Fibroblast of skin of left quadriceps (primary cell): ENCODE data around the gene UQCRHL.

Experiments used
- DNase-seq, 2 experiments: peaks; one replicate each; pipeline ENCODE4 v3.0.0-alpha.2; 2013; ENCODE audit warnings: low read depth in 2 of 2

UQCRHL gene

GRCh38 chr1:15797614-15798390 is 9.6 kb downstream of the UQCRHL start:
- no peak for DNase-seq

GRCh38 chr1:15796086-15796462 is 11.4 kb downstream of the UQCRHL start:
- DNase-seq = no peak

GRCh38 chr1:15788624-15789301 is 18.7 kb downstream of the UQCRHL start:
- DNase-seq = no peak

- DNase-seq = no peak
These were observed 20.9 kb downstream of the UQCRHL start for GRCh38 chr1:15786581-15786980.

GRCh38 chr1:15785683-15786082 is 21.8 kb downstream of the UQCRHL start:
- DNase-seq = no peak

GRCh38 chr1:15777909-15778707 is 29.3 kb downstream of the UQCRHL start:
- no peak for DNase-seq

GRCh38 chr1:15775706-15776105 is 31.7 kb downstream of the UQCRHL start:
- no peak for DNase-seq

GRCh38 chr1:15771836-15772515 is 35.5 kb downstream of the UQCRHL start:
- no peak for DNase-seq

- no peak for DNase-seq
These were observed 37.0 kb downstream of the UQCRHL start for GRCh38 chr1:15770313-15770962.

GRCh38 chr1:15768388-15768787 is 39.1 kb downstream of the UQCRHL start:
- DNase-seq = no peak

- DNase-seq = no peak
These were observed 39.5 kb downstream of the UQCRHL start for GRCh38 chr1:15767941-15768340.

GRCh38 chr1:15765495-15766194 is 41.8 kb downstream of the UQCRHL start:
- no peak for DNase-seq

GRCh38 chr1:15764890-15765289 is 42.6 kb downstream of the UQCRHL start:
- no peak for DNase-seq

- DNase-seq = no peak
These were observed 43.1 kb downstream of the UQCRHL start for GRCh38 chr1:15764269-15764764.

GRCh38 chr1:15762546-15762945 is 44.9 kb downstream of the UQCRHL start:
- DNase-seq = no peak

GRCh38 chr1:15761366-15762128 is 45.9 kb downstream of the UQCRHL start:
- DNase-seq = no peak

- peak in 1 of 2 experiments; percentile 20 for DNase-seq
These were observed 46.8 kb downstream of the UQCRHL start for GRCh38 chr1:15760520-15761211.

GRCh38 chr1:15758953-15759661 is 48.3 kb downstream of the UQCRHL start:
- no peak for DNase-seq
